Stomach (tissue), 4 donors: ENCODE data around the gene FRY.

ENCODE experiments used
- EP300 ChIP-seq: sonication (generic); formaldehyde crosslinking; IDR thresholded peaks from one replicate; pipeline ENCODE4 v1.6.1; 2017; ENCODE audit warnings: antibody characterized with exemption
- POLR2A ChIP-seq, 4 donors: fragments of 450-650 bp; IDR thresholded peaks; one replicate each; pipeline ENCODE4 v1.6.1; 2016; ENCODE audit warnings: antibody characterized with exemption in 4 of 4, control low read depth in 2 of 4, mild to moderate bottlenecking in 1 of 4, moderate library complexity in 1 of 4
- POLR2AphosphoS5 ChIP-seq, 3 donors: sonication (generic); formaldehyde crosslinking; IDR thresholded peaks; one replicate each; pipeline ENCODE4 v1.6.1; 2016; ENCODE audit warnings: antibody characterized with exemption in 3 of 3
- TF ChIP-seq, protein P1 (sequence below), 7 experiments: fragments of 450-650 bp in 4 of 7; fragments of 200-600 bp in 3 of 7; sonication (generic) in 3 of 7; IDR thresholded peaks; one replicate each; pipeline ENCODE4 v1.5.1; 2016 to 2019; ENCODE audit warnings: antibody characterized with exemption in 7 of 7, control low read depth in 2 of 7, mild to moderate bottlenecking in 1 of 7

DNA sequence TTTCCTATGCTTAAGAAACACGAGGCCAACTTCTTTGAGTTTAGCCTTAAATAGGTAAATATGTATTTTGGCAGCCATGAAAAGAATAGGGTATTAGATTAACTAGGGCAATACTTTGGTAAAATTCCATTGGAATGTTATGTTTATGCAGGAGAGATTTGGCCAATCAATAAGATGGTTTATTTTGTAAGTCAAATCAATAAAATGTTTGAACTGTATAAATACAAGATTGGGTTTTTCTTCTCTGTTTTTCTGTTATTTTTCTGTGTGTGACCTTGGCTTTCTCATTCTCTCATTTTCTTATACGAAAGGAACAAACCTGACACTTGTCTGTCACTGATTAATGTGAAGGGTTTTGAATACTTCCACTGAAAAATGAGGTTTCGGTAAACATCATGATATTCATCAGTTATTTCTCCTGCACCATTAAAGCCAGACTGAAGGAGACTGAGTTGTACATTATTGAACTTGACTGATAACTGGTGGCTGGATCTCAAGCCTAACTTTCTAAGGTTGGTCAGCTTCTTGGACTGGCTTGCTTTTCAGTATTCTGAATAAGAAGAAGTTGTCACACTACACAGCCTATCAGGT, 8.6 kb downstream of the FRY start:
- no peak for TF ChIP-seq POLR2A (IDR thresholded peaks at IDR 0.05)
- TF ChIP-seq, protein P1, sequence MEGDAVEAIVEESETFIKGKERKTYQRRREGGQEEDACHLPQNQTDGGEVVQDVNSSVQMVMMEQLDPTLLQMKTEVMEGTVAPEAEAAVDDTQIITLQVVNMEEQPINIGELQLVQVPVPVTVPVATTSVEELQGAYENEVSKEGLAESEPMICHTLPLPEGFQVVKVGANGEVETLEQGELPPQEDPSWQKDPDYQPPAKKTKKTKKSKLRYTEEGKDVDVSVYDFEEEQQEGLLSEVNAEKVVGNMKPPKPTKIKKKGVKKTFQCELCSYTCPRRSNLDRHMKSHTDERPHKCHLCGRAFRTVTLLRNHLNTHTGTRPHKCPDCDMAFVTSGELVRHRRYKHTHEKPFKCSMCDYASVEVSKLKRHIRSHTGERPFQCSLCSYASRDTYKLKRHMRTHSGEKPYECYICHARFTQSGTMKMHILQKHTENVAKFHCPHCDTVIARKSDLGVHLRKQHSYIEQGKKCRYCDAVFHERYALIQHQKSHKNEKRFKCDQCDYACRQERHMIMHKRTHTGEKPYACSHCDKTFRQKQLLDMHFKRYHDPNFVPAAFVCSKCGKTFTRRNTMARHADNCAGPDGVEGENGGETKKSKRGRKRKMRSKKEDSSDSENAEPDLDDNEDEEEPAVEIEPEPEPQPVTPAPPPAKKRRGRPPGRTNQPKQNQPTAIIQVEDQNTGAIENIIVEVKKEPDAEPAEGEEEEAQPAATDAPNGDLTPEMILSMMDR (IDR thresholded peaks at IDR 0.05): no peak
- TF ChIP-seq POLR2AphosphoS5 (IDR thresholded peaks at IDR 0.05): no peak
- no peak for TF ChIP-seq EP300
